Panc1 (cell line): ENCODE measurements around the gene THADA. TPM values are rescaled to one million over a fixed set of nuclear protein-coding genes. Genes with fewer than 3 reads are reported as not detected.

Experiments
- ATAC-seq: fragments of 200-7000 bp; cut with Tn5 transposase; 2 replicates; pipeline ENCODE4 v1.9.1; 2020; ENCODE audit warnings: mild to moderate bottlenecking, moderate library complexity
- BruUV-seq: library from RNA; stranded (reverse); fragments of 400-500 nt; replicated peaks from 2 replicates; lab custom pipeline; 2021; lab: Mats Ljungman, UMichigan
- CTCF ChIA-PET: fragments of 300-600 bp; sonication (Branson Sonifier 250); formaldehyde crosslinking; loops from one replicate; lab custom pipeline; 2022; ENCODE audit warnings: antibody characterized with exemption; lab: Charles Lee
- POLR2A ChIA-PET: fragments of 300-600 bp; sonication (Branson Sonifier 250); formaldehyde crosslinking; loops from one replicate; lab custom pipeline; 2022; ENCODE audit warnings: antibody characterized with exemption; lab: Charles Lee
- DNase-seq: peaks from one replicate; pipeline ENCODE4 v3.0.0-alpha.2; 2010; ENCODE audit warnings: low read depth, low spot score
- H3K27ac ChIP-seq: 2 replicates; pipeline ENCODE4 v1.5.1; 2011; ENCODE audit warnings: mild to moderate bottlenecking, low read length, inconsistent platforms
- H3K27me3 ChIP-seq: fragments of 200-500 bp; sonication (Bioruptor generic); 2 replicates; pipeline ENCODE4 v1.6.0; 2014; ENCODE audit warnings: low read length, inconsistent platforms; ENCODE audit not compliant: control insufficient read depth, insufficient read depth
- H3K36me3 ChIP-seq: fragments of 200-500 bp; sonication (Bioruptor generic); 2 replicates; pipeline ENCODE4 v1.5.1; 2014; ENCODE audit warnings: inconsistent platforms, mild to moderate bottlenecking, low read length, moderate library complexity; ENCODE audit not compliant: control insufficient read depth, insufficient read depth
- H3K4me1 ChIP-seq: 2 replicates; pipeline ENCODE4 v1.5.1; 2011; ENCODE audit warnings: inconsistent platforms, mild to moderate bottlenecking, low read length, moderate library complexity; ENCODE audit not compliant: control insufficient read depth, insufficient read depth
- H3K4me3 ChIP-seq, 2 experiments: 2 replicates each; pipeline ENCODE4 v1.5.1; 2011 to 2012; ENCODE audit warnings: low read depth in 2 of 2, low read length in 2 of 2, mild to moderate bottlenecking in 2 of 2, inconsistent platforms in 1 of 2, moderate library complexity in 1 of 2
- H3K9me3 ChIP-seq: fragments of 200-500 bp; sonication (Bioruptor generic); 2 replicates; pipeline ENCODE4 v1.5.1; 2014; ENCODE audit warnings: low read depth, mild to moderate bottlenecking, inconsistent platforms, low read length, moderate library complexity; ENCODE audit not compliant: control insufficient read depth, insufficient read depth
- POLR2AphosphoS5 ChIP-seq: IDR thresholded peaks from 2 replicates; pipeline ENCODE4 v1.6.1; 2012; ENCODE audit warnings: mild to moderate bottlenecking, low read depth, low read length, moderate library complexity
- REST ChIP-seq, 2 experiments: IDR thresholded peaks; 2 replicates each; pipeline ENCODE4 v1.6.1; 2011 to 2012; ENCODE audit warnings: low read depth in 2 of 2, control low read depth in 1 of 2, low read length in 1 of 2, mild to moderate bottlenecking in 1 of 2, moderate library complexity in 1 of 2; ENCODE audit not compliant: insufficient read depth in 1 of 2
- SIN3A ChIP-seq: IDR thresholded peaks from 2 replicates; pipeline ENCODE4 v1.6.1; 2012; ENCODE audit warnings: low read depth, mild to moderate bottlenecking, low read length, moderate library complexity, borderline replicate concordance; ENCODE audit not compliant: insufficient read depth
- TCF7L2 ChIP-seq: IDR thresholded peaks from 2 replicates; pipeline ENCODE4 v1.6.1; 2011; ENCODE audit warnings: mild to moderate bottlenecking, low read depth, low read length, inconsistent platforms
- in situ Hi-C: cut with HindIII; loops from 2 replicates; pipeline ENCODE4 v1.10.0; 2016; ENCODE audit warnings: low sequenced_read_pairs, low pct_unique_long_range_greater_than_20kb
- intact Hi-C: fragments of 100-400 bp; cut with micrococcal nuclease; formaldehyde crosslinking; loops from one replicate; pipeline ENCODE4 v1.10.0; 2022; ENCODE audit not compliant: unreplicated experiment
- total RNA-seq: library from RNA; stranded (reverse); gene quantifications from one replicate; pipeline ENCODE4 v1.2.1, GENCODE V29; 2021; ENCODE audit not compliant: unreplicated experiment
- TF ChIP-seq, protein P1 (sequence below): fragments of 450-650 bp; IDR thresholded peaks from 2 replicates; pipeline ENCODE4 v1.5.1; 2017; ENCODE audit warnings: mild to moderate bottlenecking

THADA gene
- total RNA-seq, 1 experiment from 2014 or later: 37.2 TPM

- intact Hi-C loops: no loop called here
- no peak for DNase-seq
- in situ Hi-C loops: no loop called here
- ChIA-PET CTCF (no interaction called here), POLR2A (no interaction called here)
- Histone ChIP-seq H3K4me1 (no peaks in the 10 kb centered on the region), H3K4me3 (no peak overlapping the region), H3K9me3 (no peaks in the 10 kb centered on the region), H3K27ac (no peak overlapping the region), H3K36me3 (no peaks in the 10 kb centered on the region), H3K27me3 (no peaks in the 10 kb centered on the region)
- no peak for ATAC-seq
- no TSS peak for BruUV-seq
- TF ChIP-seq POLR2AphosphoS5: no peak
- no peak for TF ChIP-seq TCF7L2
- no peak for TF ChIP-seq REST (IDR thresholded peaks at IDR 0.05; ENCODE audit: insufficient read depth in 1 of 2, low read depth in 2 of 2, low read length in 1 of 2)
- TF ChIP-seq, protein P1, sequence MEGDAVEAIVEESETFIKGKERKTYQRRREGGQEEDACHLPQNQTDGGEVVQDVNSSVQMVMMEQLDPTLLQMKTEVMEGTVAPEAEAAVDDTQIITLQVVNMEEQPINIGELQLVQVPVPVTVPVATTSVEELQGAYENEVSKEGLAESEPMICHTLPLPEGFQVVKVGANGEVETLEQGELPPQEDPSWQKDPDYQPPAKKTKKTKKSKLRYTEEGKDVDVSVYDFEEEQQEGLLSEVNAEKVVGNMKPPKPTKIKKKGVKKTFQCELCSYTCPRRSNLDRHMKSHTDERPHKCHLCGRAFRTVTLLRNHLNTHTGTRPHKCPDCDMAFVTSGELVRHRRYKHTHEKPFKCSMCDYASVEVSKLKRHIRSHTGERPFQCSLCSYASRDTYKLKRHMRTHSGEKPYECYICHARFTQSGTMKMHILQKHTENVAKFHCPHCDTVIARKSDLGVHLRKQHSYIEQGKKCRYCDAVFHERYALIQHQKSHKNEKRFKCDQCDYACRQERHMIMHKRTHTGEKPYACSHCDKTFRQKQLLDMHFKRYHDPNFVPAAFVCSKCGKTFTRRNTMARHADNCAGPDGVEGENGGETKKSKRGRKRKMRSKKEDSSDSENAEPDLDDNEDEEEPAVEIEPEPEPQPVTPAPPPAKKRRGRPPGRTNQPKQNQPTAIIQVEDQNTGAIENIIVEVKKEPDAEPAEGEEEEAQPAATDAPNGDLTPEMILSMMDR: no peak
- TF ChIP-seq SIN3A: no peak
Measured at GRCh38 chr2:43458014-43458628, 137.7 kb downstream of the THADA start.

GRCh38 chr2:43455731-43456642 is 139.9 kb downstream of the THADA start:
- no peak overlapping the region for H3K27ac ChIP-seq
- in situ Hi-C loops (no loop called here), intact Hi-C loops (no loop called here)
- H3K4me1 ChIP-seq: no peaks in the 10 kb centered on the region
- CTCF ChIA-PET: no interaction called here
- no peak overlapping the region for H3K4me3 ChIP-seq
- DNase-seq (no peak), ATAC-seq (no peak)
- H3K9me3 ChIP-seq: no peaks in the 10 kb centered on the region
- POLR2A ChIA-PET: no interaction called here
- H3K36me3 ChIP-seq: no peaks in the 10 kb centered on the region
- TF ChIP-seq POLR2AphosphoS5: no peak
- no TSS peak for BruUV-seq
- H3K27me3 ChIP-seq: no peaks in the 10 kb centered on the region

GRCh38 chr2:43455296-43455695 is 140.5 kb downstream of the THADA start:
- Histone ChIP-seq H3K27ac (no peak overlapping the region), H3K9me3 (no peaks in the 10 kb centered on the region), H3K4me1 (no peaks in the 10 kb centered on the region), H3K4me3 (no peak overlapping the region), H3K27me3 (no peaks in the 10 kb centered on the region), H3K36me3 (no peaks in the 10 kb centered on the region)
- no peak for DNase-seq
- intact Hi-C loops (no loop called here), in situ Hi-C loops (no loop called here)
- no TSS peak for BruUV-seq
- no peak for TF ChIP-seq POLR2AphosphoS5
- TF ChIP-seq SIN3A: no peak
- no peak for TF ChIP-seq REST (IDR thresholded peaks at IDR 0.05; ENCODE audit: insufficient read depth in 1 of 2, low read depth in 2 of 2, low read length in 1 of 2)
- TF ChIP-seq, protein P1: no peak
- no peak for TF ChIP-seq TCF7L2
- ChIA-PET CTCF (no interaction called here), POLR2A (no interaction called here)
- no peak for ATAC-seq
